Measurements from ENCODE around the gene CSH1.
"Not testable (repeated sequence)": the region's sequence is repeated elsewhere in the genome, so short reads cannot be mapped to it uniquely, and the experiment has no call there.

CSH1 gene

GRCh38 chr17:63898899-63899798, 2.8 kb upstream of the CSH1 start:
- not testable (repeated sequence) for DNase-seq

- DNase-seq, result not testable (repeated sequence)
Observed at GRCh38 chr17:63894821-63895220, 1.6 kb downstream of the CSH1 start.

- not testable (repeated sequence) for DNase-seq
Observed at GRCh38 chr17:63894021-63894420, 2.4 kb downstream of the CSH1 start.

GRCh38 chr17:63892316-63893037, 3.9 kb downstream of the CSH1 start:
- not testable (repeated sequence) for DNase-seq

GRCh38 chr17:63889026-63889848, 7.1 kb downstream of the CSH1 start:
- peak; percentile 64 for DNase-seq

GRCh38 chr17:63885119-63885518, 11.3 kb downstream of the CSH1 start:
- DNase-seq, result not testable (repeated sequence)

GRCh38 chr17:63882626-63883126, 13.7 kb downstream of the CSH1 start:
- not testable (repeated sequence) for DNase-seq

GRCh38 chr17:63881935-63882601, 14.3 kb downstream of the CSH1 start, which contains the start of gene GH2:
TSS of gene GH2 (minus strand) at chr17:63881944. CDS start at chr17:63881801, 143 bp downstream.
- DNase-seq, result peak; percentile 14

- DNase-seq, result not testable (repeated sequence)
Observed at GRCh38 chr17:63881337-63881736, 15.0 kb downstream of the CSH1 start.

- DNase-seq, result no peak
Observed at GRCh38 chr17:63880706-63881105, 15.7 kb downstream of the CSH1 start.

GRCh38 chr17:63878413-63878812, 18.0 kb downstream of the CSH1 start:
- not testable (repeated sequence) for DNase-seq

- not testable (repeated sequence) for DNase-seq
Observed at GRCh38 chr17:63874693-63875092, 21.7 kb downstream of the CSH1 start.

GRCh38 chr17:63874061-63874626, 22.2 kb downstream of the CSH1 start:
- DNase-seq, result not testable (repeated sequence)

- not testable (repeated sequence) for DNase-seq
Observed at GRCh38 chr17:63873577-63873976, 22.8 kb downstream of the CSH1 start, which contains the start of gene CSH2. TSS of gene CSH2 (minus strand) at chr17:63873677. CDS start at chr17:63873614, 63 bp downstream.

- DNase-seq, result not testable (repeated sequence)
Observed at GRCh38 chr17:63871646-63872365, 24.6 kb downstream of the CSH1 start.

GRCh38 chr17:63870292-63870665, 26.1 kb downstream of the CSH1 start:
- not testable (repeated sequence) for DNase-seq

- DNase-seq, result not testable (repeated sequence)
Observed at GRCh38 chr17:63869491-63870291, 26.7 kb downstream of the CSH1 start.

- DNase-seq, result not testable (repeated sequence)
Observed at GRCh38 chr17:63866625-63867024, 29.7 kb downstream of the CSH1 start.

- no peak for DNase-seq
Observed at GRCh38 chr17:63859257-63859656, 37.1 kb downstream of the CSH1 start.

GRCh38 chr17:63856425-63856824, 39.9 kb downstream of the CSH1 start:
- DNase-seq, result not testable (repeated sequence)

Measured in NCI-H1694 (cell line).